OCI-LY7 (cell line): Measurements from ENCODE around the gene TTF1. TPM values are rescaled to one million over a fixed set of nuclear protein-coding genes. Genes with fewer than 3 reads are reported as not detected.
A peak's percentile ranks its signal among the peaks of the same experiment; 100 is the strongest.

Source experiments
- BruUV-seq: library from RNA; stranded (reverse); fragments of 400-500 nt; replicated peaks from 2 replicates; lab custom pipeline; 2021; lab: Mats Ljungman, UMichigan
- CTCF ChIA-PET: fragments of 300-600 bp; sonication (Branson Sonifier 250); formaldehyde crosslinking; loops from one replicate; lab custom pipeline; 2022; ENCODE audit warnings: antibody characterized with exemption; ENCODE audit not compliant: unreplicated experiment; lab: Charles Lee
- POLR2A ChIA-PET: fragments of 300-600 bp; sonication (Branson Sonifier 250); formaldehyde crosslinking; loops from one replicate; lab custom pipeline; 2022; ENCODE audit warnings: antibody characterized with exemption; lab: Charles Lee
- DNase-seq: peaks from one replicate; pipeline ENCODE4 v3.0.0-alpha.2; 2015; ENCODE audit warnings: low spot score
- H2AFZ ChIP-seq: fragments of 200-600 bp; sonication (generic), shearing (Covaris generic); 2 replicates; pipeline ENCODE4 v1.6.1; 2014; ENCODE audit warnings: mild to moderate bottlenecking, antibody characterized with exemption, low read length, moderate library complexity
- H3K27ac ChIP-seq: fragments of 200-600 bp; sonication (generic); 2 replicates; pipeline ENCODE4 v1.5.1; 2014; ENCODE audit warnings: mixed run types, low read depth, mild to moderate bottlenecking, moderate library complexity, low read length, inconsistent platforms; ENCODE audit not compliant: poor library complexity, severe bottlenecking
- H3K36me3 ChIP-seq: fragments of 200-600 bp; sonication (generic); 2 replicates; pipeline ENCODE4 v1.6.1; 2014; ENCODE audit warnings: mild to moderate bottlenecking, antibody characterized with exemption, low read length, moderate library complexity, mixed read lengths; ENCODE audit not compliant: insufficient read depth
- H3K4me1 ChIP-seq: fragments of 200-600 bp; sonication (generic); 2 replicates; pipeline ENCODE4 v1.5.1; 2014; ENCODE audit warnings: mild to moderate bottlenecking, low read length; ENCODE audit not compliant: insufficient read depth, poor library complexity, severe bottlenecking
- H3K4me2 ChIP-seq: fragments of 200-600 bp; sonication (generic); 2 replicates; pipeline ENCODE4 v1.6.1; 2014; ENCODE audit warnings: mild to moderate bottlenecking, low read length
- H3K4me3 ChIP-seq: fragments of 200-600 bp; sonication (generic); 2 replicates; pipeline ENCODE4 v1.5.1; 2014; ENCODE audit warnings: mild to moderate bottlenecking, low read depth, low read length; ENCODE audit not compliant: poor library complexity, severe bottlenecking
- H3K79me2 ChIP-seq: fragments of 200-600 bp; sonication (generic); 2 replicates; pipeline ENCODE4 v1.6.1; 2016; ENCODE audit warnings: low read depth, mild to moderate bottlenecking, low read length, moderate library complexity, mixed read lengths; ENCODE audit not compliant: insufficient read depth
- H3K9me2 ChIP-seq: fragments of 200-600 bp; sonication (generic); 2 replicates; pipeline ENCODE4 v1.6.1; 2016; ENCODE audit warnings: mild to moderate bottlenecking, low read length, mixed read lengths; ENCODE audit not compliant: insufficient read depth
- H3K9me3 ChIP-seq: fragments of 200-600 bp; sonication (generic); 2 replicates; pipeline ENCODE4 v1.6.1; 2014; ENCODE audit warnings: mild to moderate bottlenecking, mixed run types, low read length, mixed read lengths
- H4K20me1 ChIP-seq: fragments of 200-600 bp; sonication (generic); 2 replicates; pipeline ENCODE4 v1.6.1; 2014; ENCODE audit warnings: mild to moderate bottlenecking, antibody characterized with exemption, low read length, moderate library complexity, mixed read lengths; ENCODE audit not compliant: insufficient read depth
- CTCF ChIP-seq: fragments of 200-600 bp; sonication (generic); conservative IDR thresholded peaks from 2 replicates; pipeline ENCODE4 v1.5.1; 2014; ENCODE audit warnings: mild to moderate bottlenecking, antibody characterized with exemption, low read length, moderate library complexity, mixed read lengths
- EZH2phosphoT487 ChIP-seq: fragments of 200-600 bp; sonication (generic); IDR thresholded peaks from 2 replicates; pipeline ENCODE4 v1.6.1; 2018; ENCODE audit warnings: low read depth, borderline replicate concordance, mild to moderate bottlenecking, mixed run types, antibody characterized with exemption, low read length, moderate library complexity, mixed read lengths
- intact Hi-C: fragments of 100-400 bp; cut with micrococcal nuclease; formaldehyde crosslinking; loops from one replicate; pipeline ENCODE4 v1.10.0; 2022; ENCODE audit not compliant: unreplicated experiment
- total RNA-seq, 2 experiments: library from RNA; depleted of rRNA in 1 of 2; stranded (reverse); fragments of >200 nt in 1 of 2; shearing (Covaris generic) in 1 of 2; gene quantifications; 2 replicates each; pipeline ENCODE4 v1.2.3, GENCODE V29; 2014 to 2022

Gene TTF1
- total RNA-seq, 2 experiments from 2014 or later, result 17.8 to 21.2 TPM

GRCh38 chr9:132354637-132355355 lies 51.8 kb downstream of the TTF1 start, which contains the start of gene SETX:
SETX (minus strand) TSS chr9:132354986; CDS start chr9:132349428, 5,558 bp downstream.
- TF ChIP-seq EZH2phosphoT487 (no peak), CTCF (no peak)
- Histone ChIP-seq H4K20me1 (0 out of 2 replicates have a peak, but pooled peaks cover 7% of the 10 kb centered on the region), H3K9me2 (no peaks in the 10 kb centered on the region), H3K4me1 (peaks cover 53% of the 10 kb centered on the region), H3K27ac (peak within 1 kb of the TSS; percentile 77), H3K36me3 (peaks cover 43% of the 10 kb centered on the region), H2AFZ (peak within 1 kb of the TSS; percentile 98), H3K9me3 (no peaks in the 10 kb centered on the region), H3K79me2 (peaks cover 49% of the 10 kb centered on the region), H3K4me3 (peak within 1 kb of the TSS; percentile 97), H3K4me2 (peak within 1 kb of the TSS; percentile 98)
- peak; percentile 98 for DNase-seq
- intact Hi-C loops, result loop anchor here (1.0 to 2.0 kb wide), 2 partner anchors 28 to 50 kb away; no protein-coding TSS in a partner anchor
- ChIA-PET CTCF (interaction anchor here (1.0 to 1.3 kb wide), 2 partner anchors 17 to 29 kb away, joined by 3 to 5 read pairs; no protein-coding TSS in a partner anchor), POLR2A (interaction anchor here (0.5 to 7.2 kb wide), 6 partner anchors 14 to 1085 kb away, joined by 3 to 119 read pairs (median 3); no protein-coding TSS in a partner anchor)
- no TSS peak for BruUV-seq

- CTCF ChIA-PET, result interaction anchor here (0.5 to 1.1 kb wide), 2 partner anchors 22 to 32 kb away, joined by 3 read pairs; no protein-coding TSS in a partner anchor
- no peak for TF ChIP-seq CTCF
- no peak for TF ChIP-seq EZH2phosphoT487
- POLR2A ChIA-PET, result interaction anchor here (0.6 to 7.2 kb wide), 7 partner anchors 8 to 738 kb away, joined by 3 to 119 read pairs (median 3); no protein-coding TSS in a partner anchor
- H3K36me3 ChIP-seq, result peaks cover 76% of the 10 kb centered on the region
- peaks cover 58% of the 10 kb centered on the region for H3K4me1 ChIP-seq
- H4K20me1 ChIP-seq, result 0 out of 2 replicates have a peak, but pooled peaks cover 7% of the 10 kb centered on the region
- H3K4me2 ChIP-seq, result peak overlapping the region; percentile 98
- DNase-seq, result peak; percentile 24
- TSS peak; percentile 39 for BruUV-seq
- no peaks in the 10 kb centered on the region for H3K9me2 ChIP-seq
- intact Hi-C loops, result loop anchor here (1.0 kb wide), 1 partner anchor 32 kb away; no protein-coding TSS in a partner anchor
- peak overlapping the region; percentile 77 for H3K27ac ChIP-seq
- peak overlapping the region; percentile 97 for H3K4me3 ChIP-seq
- no peaks in the 10 kb centered on the region for H3K9me3 ChIP-seq
- no peak overlapping the region for H2AFZ ChIP-seq
- H3K79me2 ChIP-seq, result peaks cover 65% of the 10 kb centered on the region
These were observed 55.1 kb downstream of the TTF1 start for GRCh38 chr9:132351404-132352045.
